ENCODE data around the gene APOL3.
"Not testable (repeated sequence)": the region's sequence is repeated elsewhere in the genome, so short reads cannot be mapped to it uniquely, and the experiment has no call there.

Gene APOL3

GRCh38 chr22:36192542-36192941 is 32.0 kb upstream of the APOL3 start:
- DNase-seq: no peak

DNA sequence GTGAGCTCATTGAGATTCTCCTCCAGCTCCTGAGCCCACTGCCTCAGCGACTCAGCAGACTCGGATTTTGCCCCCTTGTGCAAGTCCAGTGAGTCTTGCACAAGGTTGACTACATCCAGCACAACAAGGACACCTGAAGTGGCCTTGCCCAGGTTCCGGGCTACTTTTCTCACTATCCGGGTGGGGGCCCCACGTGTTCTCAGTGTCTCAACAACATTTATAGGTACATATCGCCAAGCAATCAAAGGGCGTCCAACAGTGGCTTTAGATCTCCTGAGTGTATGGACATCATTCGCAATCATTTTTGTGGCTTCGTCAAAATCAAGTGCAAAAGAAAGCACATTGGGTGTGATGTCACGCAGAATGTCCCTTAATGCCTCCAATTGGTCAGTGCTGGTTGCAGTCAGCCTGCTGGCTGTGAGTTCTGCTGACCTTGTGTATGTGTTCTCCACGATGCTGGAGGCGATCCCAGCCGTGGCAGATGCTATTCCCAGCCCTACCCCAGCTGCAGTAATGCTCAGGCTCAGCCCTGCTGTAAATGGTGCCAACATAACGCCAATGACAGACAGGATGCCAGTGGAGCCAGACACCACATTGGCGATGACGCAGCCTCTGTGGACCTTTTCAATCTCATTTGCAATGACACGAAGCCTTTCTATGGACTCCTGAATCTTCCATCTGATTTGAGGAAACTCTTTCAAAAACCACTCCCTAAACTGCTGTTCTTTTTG is 30.7 kb upstream of the APOL3 start:
- DNase-seq: no peak

- not testable (repeated sequence) for DNase-seq
These were observed 27.3 kb upstream of the APOL3 start for GRCh38 chr22:36187862-36188261.

- DNase-seq: no peak
These were observed 25.5 kb upstream of the APOL3 start for GRCh38 chr22:36185828-36186624.

GRCh38 chr22:36184433-36185025 is 24.0 kb upstream of the APOL3 start:
- DNase-seq: no peak

DNA sequence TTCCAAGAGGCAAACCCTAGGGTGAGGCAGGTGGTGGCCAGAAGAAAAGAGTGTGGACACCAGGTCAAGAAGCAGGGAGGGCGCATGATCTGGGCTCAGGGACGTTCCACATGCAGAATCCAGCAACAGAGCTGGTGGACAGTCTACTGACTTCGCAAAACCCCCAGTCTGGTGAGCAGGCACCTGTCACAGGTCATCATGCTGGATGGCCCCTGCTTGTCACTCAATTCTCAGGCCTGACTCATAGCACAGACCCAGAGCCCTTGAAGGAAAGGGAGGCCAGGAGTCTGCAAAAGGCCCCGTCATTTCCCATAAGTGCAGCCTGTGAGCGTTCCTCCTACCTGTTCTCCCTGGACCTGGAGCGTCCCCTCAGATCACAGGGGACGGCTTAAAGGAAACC is 22.9 kb upstream of the APOL3 start:
- DNase-seq: no peak

- no peak for DNase-seq
These were observed 22.3 kb upstream of the APOL3 start for GRCh38 chr22:36182857-36183256.

DNA sequence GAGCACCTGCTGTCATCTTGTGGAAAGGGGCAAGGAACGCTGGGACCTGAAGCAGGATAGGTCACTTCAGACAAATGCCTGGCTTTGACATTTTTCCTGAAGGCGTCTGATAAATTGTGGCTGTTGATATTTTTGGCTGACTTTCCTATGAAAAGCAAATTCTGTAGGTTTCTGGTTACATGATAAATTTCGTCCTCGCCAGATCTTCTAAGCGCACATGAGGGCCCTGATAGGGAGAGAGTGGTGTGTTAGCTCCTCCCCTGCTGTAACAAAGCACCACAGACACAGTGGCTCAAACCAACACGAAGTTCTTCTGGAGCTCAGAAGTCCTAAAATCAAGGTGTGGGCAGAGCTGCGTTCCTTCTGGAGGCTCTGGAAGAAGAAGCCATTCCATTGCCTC is 21.5 kb upstream of the APOL3 start:
- DNase-seq: no peak

GRCh38 chr22:36180928-36181327 is 20.4 kb upstream of the APOL3 start:
- no peak for DNase-seq

DNA sequence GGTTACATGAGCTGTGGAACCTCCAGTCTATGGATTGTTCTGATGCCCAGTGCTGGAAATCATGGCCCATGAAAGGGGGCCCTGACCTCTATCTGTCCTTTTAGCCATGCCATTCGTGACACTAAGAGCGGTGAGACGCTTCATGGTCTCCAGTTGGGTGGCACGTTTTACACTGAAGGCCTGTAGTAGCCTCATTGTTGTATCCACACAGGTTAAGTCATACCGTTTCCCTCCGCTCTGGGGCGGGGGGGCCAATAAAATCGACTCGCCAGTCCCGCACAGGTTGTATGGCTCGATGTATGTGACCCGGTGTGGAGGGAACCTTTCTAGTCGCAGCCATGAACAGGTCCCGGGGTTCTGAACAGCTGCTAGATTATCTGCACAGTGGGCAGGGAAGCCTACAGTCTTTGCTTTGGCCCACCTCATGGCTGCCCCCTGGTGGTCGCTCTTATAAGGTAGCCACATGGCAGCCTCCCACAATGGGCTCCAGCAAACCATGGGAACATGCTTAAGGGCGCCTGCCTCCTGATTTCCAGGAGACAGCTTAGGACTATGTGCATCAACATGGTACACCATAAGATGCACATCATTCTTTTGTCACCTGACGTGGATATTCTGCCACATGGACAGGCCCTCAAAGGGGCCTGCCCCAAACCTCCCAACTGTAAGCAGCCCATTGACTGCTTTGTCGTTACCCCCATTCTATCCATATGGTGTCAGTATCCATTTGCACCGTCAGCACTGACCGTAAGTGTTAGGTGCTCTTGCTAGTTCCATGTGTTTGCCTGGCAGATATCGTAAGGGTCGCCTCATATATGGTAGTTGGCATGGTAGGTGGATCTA is 19.7 kb upstream of the APOL3 start:
- peak; percentile 83 for DNase-seq

GRCh38 chr22:36177160-36177559 is 16.6 kb upstream of the APOL3 start:
- DNase-seq: no peak

GRCh38 chr22:36175892-36176291 is 15.3 kb upstream of the APOL3 start:
- no peak for DNase-seq

DNA sequence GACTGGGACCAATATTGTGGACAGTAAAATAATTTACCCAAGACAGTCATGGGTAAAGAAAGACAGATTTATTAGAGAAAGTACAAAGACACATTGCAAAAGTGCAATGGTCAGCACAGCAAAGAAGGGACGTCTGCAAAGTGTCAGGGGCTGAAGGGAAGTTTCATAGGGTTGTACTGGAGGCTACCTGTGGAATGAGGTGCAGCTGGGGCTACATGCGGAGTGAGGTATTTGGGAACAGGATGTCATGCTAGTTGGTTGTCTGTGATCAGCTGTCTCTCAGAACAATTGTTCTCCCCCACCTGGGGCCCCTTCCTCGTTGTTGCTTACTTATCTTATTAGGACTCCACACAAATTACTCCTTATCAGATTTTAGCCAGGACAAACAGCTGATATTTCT is 11.4 kb upstream of the APOL3 start:
- no peak for DNase-seq

- no peak for DNase-seq
These were observed 6.1 kb upstream of the APOL3 start for GRCh38 chr22:36166518-36167220.

DNA sequence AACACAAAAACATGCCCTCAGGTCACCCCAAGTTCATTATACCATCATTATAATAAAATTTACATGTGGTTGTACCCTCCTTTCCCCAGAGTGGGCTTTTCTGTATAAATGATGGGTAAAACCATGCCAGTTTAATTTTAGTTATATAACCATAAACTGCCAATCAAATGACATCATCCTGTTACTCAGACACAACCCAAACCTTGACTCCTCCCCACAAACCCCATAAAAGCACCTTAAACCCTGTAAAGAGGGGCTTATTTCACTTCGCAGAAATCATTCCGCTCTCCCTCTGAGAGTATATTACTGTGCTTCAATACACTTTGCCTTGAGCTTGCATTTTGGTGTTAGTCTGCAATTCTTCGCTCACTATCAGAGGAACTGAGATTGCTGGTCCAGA is 5.5 kb upstream of the APOL3 start:
- DNase-seq: no peak

- DNase-seq: no peak
These were observed 4.6 kb upstream of the APOL3 start for GRCh38 chr22:36165141-36165540.

DNA sequence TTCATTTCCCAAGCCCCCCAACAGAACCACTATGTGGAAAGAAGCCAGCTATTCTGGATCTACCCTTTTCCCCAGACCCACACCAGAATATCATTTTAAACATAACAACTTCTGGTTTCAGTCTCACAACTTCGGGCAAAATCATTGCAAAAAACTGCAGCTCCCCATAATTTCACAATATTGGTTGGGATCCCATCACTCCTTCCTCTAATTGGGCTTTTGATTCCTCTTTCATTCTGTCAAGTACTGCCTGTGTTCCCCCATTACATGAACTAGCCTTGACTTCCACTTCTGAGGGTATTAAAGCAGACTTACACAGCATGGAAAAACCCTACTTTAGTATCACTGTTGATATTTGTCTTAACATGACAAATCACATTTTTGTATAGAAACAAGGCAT is 4.1 kb upstream of the APOL3 start:
- DNase-seq: no peak

DNA sequence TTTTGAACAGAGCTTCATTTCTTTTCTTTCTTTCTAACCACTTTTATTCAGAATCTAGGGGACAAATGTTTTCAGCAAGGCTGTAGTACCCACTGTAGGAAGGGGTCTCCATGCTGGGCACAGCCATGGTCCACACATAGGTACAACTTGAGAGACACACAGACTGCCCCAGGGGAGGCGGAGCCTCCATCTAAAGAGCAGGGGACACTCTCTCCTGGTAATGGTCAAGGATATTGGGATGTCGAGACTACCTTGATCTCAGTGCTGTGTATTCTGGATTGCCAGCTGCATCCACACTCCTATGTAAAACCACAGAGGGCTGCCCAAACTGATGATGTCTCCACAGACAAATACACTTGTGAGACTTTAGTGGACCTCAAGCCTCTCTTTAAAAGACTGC is 2.9 kb upstream of the APOL3 start:
- no peak for DNase-seq

GRCh38 chr22:36162127-36163034 is 1.8 kb upstream of the APOL3 start:
- peak; percentile 34 for DNase-seq

- peak; percentile 39 for DNase-seq
These were observed 1.2 kb upstream of the APOL3 start for GRCh38 chr22:36161793-36162126.

Data from activated CD4-positive, alpha-beta T cell treated with anti-CD3 and anti-CD28 coated beads, Interleukin-10, Interleukin-2, amounts not matched to agents 100 ng/mL and 50 ng/mL, durations not matched to agents 16 hours and 8 hours (primary cell).